ENCODE data around the gene PDGFA. TPM values are rescaled to one million over a fixed set of nuclear protein-coding genes. Genes with fewer than 3 reads are reported as not detected.
"Not testable (repeated sequence)": the region's sequence is repeated elsewhere in the genome, so short reads cannot be mapped to it uniquely, and the experiment has no call there.

PDGFA gene
- total RNA-seq, 2 experiments from 2014 or later = 9.4 to 9.9 TPM

GRCh38 chr7:552868-553635 is 33.4 kb upstream of the PDGFA start:
- ChIA-PET POLR2A (no interaction called here), CTCF (no interaction called here)

DNA sequence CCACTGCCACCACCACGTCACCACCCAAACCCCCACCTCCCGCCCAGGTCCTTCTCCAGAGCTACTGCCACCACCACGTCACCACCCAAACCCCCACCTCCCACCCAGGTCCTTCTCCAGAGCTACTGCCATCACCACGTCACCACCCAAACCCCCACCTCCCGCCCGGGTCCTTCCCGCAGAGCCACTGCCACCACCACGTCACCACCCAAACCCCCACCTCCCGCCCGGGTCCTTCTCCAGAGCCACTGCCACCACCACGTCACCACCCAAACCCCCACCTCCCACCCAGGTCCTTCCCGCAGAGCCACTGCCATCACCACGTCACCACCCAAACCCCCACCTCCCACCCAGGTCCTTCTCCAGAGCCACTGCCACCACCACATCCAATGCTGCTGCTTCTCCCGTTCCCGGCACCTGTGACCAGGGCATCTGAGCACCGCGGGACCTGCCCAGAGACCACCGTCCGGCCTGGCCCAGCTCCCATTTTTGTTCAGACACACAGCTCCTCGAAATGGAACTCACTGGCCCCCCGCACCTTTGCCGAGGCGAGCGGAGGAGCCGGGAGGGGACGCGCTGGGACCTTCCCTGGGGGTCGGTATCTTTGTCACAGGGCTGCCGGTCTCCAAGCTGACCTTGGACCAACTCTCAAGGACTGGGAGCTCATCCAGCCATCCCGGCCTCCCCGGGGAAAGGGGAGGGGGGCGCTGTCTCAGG is 32.7 kb upstream of the PDGFA start:
- CTCF ChIA-PET = not testable (repeated sequence)

DNA sequence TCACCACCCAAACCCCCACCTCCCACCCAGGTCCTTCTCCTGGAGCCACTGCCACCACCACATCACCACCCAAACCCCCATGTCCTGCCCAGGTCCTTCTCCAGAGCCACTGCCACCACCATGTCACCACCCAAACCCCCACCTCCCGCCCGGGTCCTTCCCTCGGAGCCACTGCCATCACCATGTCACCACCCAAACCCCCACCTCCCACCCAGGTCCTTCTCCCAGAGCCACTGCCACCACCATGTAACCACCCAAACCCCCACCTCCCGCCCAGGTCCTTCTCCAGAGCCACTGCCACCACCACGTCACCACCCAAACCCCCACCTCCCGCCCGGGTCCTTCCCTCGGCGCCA is 31.9 kb upstream of the PDGFA start:
- POLR2A ChIA-PET, CTCF ChIA-PET: not testable (repeated sequence)

More for the DNA sequence above, 32.7 kb upstream of the PDGFA start:
- POLR2A ChIA-PET = not testable (repeated sequence)

DNA sequence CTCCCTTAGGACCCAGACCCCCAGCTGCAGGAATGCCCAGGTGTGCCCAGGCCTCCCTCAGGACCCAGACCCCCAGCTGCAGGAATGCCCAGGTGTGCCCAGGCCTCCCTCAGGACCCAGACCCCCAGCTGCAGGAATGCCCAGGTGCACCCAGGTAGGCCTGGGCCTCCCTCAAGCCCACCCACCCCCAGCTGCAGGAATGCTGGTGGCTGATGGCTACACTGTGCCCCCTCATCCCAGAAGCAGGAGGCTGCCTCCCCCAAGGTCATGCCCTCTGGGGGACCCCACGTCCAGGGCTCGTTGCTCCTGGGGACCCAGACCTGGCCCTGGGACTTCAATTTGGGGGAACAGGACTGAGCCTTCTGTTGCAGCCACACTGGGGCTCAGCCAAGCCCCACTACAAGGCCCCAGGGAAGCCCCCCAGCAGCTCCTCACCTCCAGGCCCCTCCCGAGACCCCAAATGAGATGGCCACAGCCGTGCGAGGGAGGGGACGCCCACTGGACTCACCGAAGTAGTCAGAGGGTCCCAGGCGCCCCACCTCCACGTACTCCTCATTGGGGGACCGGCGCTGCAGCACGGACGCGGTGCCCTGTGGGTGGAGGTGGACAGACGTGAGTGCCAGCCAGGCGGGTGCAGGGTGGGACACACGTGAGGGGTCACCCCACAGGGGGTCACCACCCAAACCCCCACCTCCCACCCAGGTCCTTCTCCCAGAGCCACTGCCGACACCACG is 31.4 kb upstream of the PDGFA start:
- ChIA-PET CTCF (no interaction called here), POLR2A (no interaction called here)

DNA sequence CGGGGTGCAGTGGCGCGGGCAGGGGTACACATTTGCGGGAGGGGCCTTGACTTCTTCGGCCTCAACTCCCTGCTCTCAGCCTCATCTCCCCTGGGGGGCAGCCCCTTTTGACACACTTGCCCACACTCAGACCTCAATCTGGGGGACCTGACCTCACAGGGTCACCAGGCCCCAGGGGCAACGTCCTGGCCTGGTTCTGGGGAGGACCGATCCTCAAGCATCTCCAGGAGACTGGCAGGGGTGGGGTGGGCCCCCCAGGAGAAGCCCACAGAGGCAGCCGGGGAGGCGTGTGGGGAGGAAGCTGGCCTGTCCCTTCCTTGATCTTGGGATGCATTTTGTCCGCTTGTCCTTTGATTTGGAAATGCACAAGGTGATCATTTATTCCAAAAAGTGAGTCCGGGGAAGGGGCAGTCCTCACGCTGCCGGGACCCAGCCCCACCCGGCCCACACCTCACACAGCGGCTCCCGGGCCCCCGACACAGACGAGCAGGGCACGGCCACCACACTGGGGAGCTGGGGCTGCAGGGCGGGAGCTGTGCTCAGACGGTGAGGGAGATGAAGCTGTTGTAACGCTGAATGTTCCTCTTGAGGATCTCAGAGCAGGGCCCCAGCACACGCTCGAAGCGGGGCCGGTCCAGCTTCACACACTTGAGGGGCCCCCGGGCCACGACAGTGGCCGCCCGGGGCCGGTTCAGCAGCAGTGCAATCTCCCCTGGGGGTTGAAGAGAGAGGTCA is 30.4 kb upstream of the PDGFA start:
- POLR2A ChIA-PET = no interaction called here

DNA sequence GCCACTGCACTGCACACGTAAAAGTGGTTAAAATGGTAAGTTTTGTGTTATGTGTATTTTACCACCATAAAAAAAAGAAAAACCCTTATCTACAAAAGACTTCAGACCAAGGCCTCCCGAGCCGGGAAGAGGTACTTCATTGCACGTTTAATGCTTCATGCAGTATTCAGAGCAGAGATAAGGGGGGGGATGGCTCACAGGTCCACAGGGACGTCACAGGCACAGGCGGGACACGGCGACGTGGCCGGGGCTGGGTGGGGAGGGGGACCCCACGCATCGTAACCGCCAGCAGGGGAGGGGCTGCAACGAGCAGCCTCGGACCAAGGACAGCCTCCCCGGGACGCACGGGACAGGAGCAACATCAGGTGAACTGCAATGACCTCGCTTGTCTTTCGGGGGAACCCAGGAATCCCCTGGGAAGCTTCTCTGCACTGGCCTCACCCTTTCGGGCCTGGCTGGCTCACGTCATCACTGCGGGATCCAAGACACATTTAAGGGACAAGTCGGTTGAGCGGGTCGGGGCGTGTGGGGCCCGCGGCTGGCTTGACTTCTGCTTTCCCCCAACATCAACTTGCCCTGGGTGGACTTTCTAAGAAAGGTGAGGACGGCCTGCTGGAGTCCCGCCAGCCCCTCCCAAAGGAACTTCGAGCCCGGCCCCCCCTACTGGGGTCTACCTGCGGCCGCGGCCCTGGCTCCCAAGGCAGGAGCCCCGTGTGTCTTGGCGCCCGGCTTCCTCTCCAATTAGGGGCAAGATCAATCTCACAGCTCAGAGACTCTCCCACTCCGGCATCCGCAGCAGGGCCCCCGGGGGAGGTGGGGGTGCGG is 29.6 kb upstream of the PDGFA start:
- POLR2A ChIA-PET = no interaction called here

More for the DNA sequence above, 30.4 kb upstream of the PDGFA start:
- CTCF ChIA-PET = no interaction called here

DNA sequence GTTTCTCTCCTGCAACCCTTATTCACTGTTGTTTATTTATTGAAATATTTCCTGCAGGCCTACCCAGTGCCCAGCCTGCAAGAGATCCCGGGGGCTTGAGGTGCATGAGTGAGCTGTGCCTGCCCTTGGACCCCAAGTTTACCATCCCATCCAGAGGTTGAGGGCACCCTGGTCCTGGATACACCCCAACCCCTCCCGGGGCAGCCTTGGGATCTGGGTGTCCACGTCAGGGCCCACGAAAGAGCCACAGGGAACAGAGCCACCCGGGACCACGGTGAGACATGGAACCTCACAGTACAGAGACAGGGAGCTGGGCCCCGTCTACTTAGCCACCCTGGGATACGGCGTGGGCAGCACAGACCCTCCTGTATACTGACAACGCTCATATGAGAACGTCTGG is 28.8 kb upstream of the PDGFA start:
- POLR2A ChIA-PET = no interaction called here

More for the DNA sequence above, 29.6 kb upstream of the PDGFA start:
- CTCF ChIA-PET = no interaction called here

GRCh38 chr7:545470-545869 is 25.8 kb upstream of the PDGFA start:
- POLR2A ChIA-PET = no interaction called here
- CTCF ChIA-PET = no interaction called here

More for the DNA sequence above, 28.8 kb upstream of the PDGFA start:
- CTCF ChIA-PET = no interaction called here

- ChIA-PET CTCF (no interaction called here), POLR2A (interaction anchor here (0.5 kb wide), 1 partner anchor 73 kb away, joined by 8 read pairs; no protein-coding TSS in a partner anchor)
Measured at GRCh38 chr7:544338-545221, 24.9 kb upstream of the PDGFA start.

DNA sequence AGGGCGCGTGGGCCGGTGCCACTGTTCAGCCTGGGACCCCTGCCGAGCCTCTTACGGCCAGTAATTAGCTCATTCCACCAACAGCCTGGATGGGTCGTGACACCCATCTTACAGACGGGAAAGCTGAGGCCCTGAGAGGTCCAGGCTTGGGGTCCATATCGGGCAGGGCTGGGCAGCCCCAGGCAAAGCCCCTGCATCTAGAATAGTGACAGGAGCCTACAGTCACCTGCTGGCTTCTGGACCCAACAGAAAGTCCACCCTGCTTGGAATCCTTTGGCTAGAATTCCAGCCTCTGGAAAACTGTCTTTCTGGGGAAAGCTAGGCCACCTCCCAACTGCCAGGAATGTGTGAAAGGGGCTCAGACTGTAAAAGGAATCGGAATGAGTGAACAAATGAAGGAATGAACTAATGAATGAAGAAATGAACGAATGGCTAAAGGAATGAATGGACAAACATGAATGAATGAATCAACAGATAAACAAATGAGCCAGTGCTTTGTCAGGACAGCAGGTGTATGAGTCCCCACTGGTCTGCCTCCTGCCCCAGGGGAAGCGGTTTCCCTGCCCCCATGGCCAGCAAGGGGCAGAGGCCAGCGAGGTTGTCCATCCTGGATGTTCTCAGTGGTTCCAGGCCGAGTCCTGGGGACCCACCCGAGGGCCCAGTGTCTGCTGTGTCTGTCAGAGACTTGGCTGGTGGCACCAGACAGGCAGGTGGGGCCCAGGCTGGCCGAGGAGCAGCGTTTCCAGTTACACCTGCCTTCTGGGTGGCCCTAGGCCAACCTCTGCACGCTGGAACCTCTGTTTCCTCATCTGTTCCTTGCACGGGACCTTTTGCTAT is 24.1 kb upstream of the PDGFA start:
- CTCF ChIA-PET = interaction anchor here (0.9 kb wide), 1 partner anchor 21 kb away, joined by 3 read pairs; no protein-coding TSS in a partner anchor
- POLR2A ChIA-PET = interaction anchor here (0.5 kb wide), 1 partner anchor 74 kb away, joined by 8 read pairs; no protein-coding TSS in a partner anchor

DNA sequence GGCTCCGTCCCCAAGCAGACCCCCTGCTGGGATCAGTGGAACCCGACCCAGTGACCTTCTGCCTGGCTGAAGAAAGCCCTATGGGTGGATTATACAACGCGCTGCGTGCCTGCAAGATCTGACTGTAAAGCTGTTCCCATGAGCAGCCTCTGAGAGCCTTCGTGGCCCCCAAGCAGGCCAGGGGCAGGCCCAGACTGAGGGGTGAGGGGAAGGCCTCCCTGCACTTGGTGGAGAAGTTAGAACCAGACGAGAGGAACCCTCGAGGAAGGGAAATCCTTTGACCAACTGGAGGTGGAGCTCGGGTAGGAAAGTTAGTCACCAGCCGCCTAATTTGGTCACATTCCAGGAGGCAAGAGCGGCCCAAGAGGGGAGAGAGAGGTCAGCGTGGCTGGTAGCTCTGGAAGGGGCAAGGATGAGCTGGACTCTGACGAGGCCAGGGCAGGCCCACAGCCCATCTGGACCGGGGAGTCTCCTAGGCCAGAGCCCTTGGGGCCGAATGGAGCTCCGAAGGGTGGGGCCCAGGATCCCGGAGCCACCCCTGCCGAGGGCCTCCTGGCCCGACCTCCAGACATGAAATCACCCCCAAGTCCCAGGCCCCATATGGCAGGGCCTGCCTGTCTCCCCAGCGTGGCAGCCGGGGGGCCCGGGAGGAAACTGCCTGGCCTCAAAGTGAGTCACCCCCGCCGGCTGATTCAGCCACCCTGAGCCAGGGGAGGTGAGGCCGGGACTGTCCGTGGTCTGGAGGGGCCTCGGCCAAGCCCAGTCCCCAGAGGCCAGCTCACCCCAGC is 23.3 kb upstream of the PDGFA start:
- ChIA-PET CTCF (interaction anchor here (0.9 kb wide), 2 partner anchors 21 to 112 kb away, joined by 3 read pairs; no protein-coding TSS in a partner anchor), POLR2A (no interaction called here)

DNA sequence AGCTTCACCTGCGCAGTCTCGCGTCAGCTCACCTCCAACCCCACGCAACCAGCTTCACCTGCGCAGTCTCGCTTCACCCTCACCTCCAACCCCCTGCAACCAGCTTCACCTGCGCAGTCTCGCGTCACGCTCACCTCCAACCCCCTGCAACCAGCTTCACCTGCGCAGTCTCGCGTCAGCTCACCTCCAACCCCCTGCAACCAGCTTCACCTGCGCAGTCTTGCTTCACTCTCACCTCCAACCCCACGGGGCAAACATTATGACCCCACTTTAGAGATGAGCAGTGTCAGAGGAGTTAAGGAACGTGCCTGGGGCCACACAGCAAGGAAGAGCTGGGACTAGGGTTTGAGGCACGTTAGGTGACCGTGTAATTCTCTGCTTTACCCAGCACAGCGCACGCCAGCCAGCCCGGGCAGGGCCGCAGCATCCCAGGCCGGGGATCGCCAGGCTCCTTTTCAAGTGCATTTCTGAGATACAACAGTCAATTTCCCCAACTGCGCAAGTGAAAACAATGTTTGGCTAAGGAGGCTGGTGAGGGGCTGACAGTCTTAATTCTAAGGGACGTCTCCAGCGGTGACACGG is 22.6 kb upstream of the PDGFA start:
- ChIA-PET POLR2A (no interaction called here), CTCF (interaction anchor here (0.7 to 0.9 kb wide), 2 partner anchors 16 to 111 kb away, joined by 3 read pairs; no protein-coding TSS in a partner anchor)

DNA sequence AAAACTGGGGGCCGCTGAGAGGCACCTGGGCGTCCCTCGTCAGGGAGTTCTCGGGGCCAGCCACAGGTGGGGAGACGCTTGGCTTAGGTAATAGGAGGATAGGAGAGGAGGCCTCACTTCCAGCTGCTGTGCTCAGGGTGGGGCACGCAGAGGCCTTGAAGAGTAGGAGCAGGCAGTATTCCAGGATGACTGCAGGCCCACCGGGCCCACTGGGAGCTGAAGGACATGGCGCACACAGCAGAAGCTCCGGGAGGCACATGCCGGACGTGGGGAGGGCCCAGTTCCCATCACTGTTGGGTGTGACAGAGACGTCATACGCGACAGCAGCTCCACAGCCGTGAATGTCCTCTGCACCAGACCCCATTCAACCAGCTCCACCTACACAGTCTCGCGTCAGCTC is 22.0 kb upstream of the PDGFA start:
- ChIA-PET POLR2A (no interaction called here), CTCF (interaction anchor here (0.7 to 0.9 kb wide), 2 partner anchors 15 to 111 kb away, joined by 3 read pairs; no protein-coding TSS in a partner anchor)

DNA sequence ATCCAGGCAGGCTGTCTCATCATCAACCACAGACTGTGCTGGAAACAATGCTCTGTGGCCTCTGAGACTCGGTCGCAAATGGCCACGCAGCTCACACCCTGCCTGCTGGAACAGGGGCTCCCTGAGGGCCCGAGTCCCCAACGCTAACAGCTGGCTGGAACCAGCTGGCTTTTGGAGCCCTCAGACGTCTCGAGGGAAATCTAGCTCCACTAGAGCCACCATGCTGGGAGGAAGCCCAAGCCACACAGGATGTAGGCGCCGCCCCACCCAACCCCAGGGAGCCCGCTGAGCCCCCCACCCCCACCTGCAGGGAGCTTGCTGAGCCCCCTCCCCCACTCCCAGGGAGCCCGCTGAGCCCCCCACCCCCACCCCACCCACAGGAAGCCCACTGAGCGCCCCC is 21.4 kb upstream of the PDGFA start:
- CTCF ChIA-PET = no interaction called here
- POLR2A ChIA-PET = no interaction called here

- POLR2A ChIA-PET = no interaction called here
- CTCF ChIA-PET = no interaction called here
Measured at GRCh38 chr7:540579-540978, 20.9 kb upstream of the PDGFA start.
